GM12878 (cell line): Measurements from ENCODE around the gene FRMPD2. TPM values are rescaled to one million over a fixed set of nuclear protein-coding genes. Genes with fewer than 3 reads are reported as not detected.

Experiments used
- BCL11A ChIP-seq: IDR thresholded peaks from 2 replicates; pipeline ENCODE4 v1.6.1; 2011; ENCODE audit warnings: low read depth, low read length
- CEBPZ ChIP-seq: fragments of 150-350 bp; IDR thresholded peaks from 2 replicates; pipeline ENCODE4 v1.6.1; 2016; ENCODE audit warnings: low read depth, low read length
- CHD4 ChIP-seq: fragments of 200-600 bp; sonication (generic); IDR thresholded peaks from 2 replicates; pipeline ENCODE4 v1.6.1; 2016; ENCODE audit warnings: mild to moderate bottlenecking
- DPF2 ChIP-seq: fragments of 450-650 bp; IDR thresholded peaks from 2 replicates; pipeline ENCODE4 v1.6.1; 2017; ENCODE audit warnings: mild to moderate bottlenecking
- FOS ChIP-seq: IDR thresholded peaks from 3 replicates; pipeline ENCODE4 v1.6.1; 2011; ENCODE audit warnings: borderline replicate concordance; ENCODE audit not compliant: insufficient read length; ENCODE audit errors: extremely low read depth
- HCFC1 ChIP-seq: fragments of 150-350 bp; IDR thresholded peaks from 2 replicates; pipeline ENCODE4 v1.6.1; 2014; ENCODE audit warnings: low read length
- KDM1A ChIP-seq: fragments of 200-600 bp; sonication (generic); IDR thresholded peaks from 2 replicates; pipeline ENCODE4 v1.6.1; 2016; ENCODE audit warnings: borderline replicate concordance
- MTA2 ChIP-seq: fragments of 450-650 bp; IDR thresholded peaks from 2 replicates; pipeline ENCODE4 v1.6.1; 2016; ENCODE audit warnings: low read depth, mild to moderate bottlenecking, moderate library complexity
- PAX5 ChIP-seq: IDR thresholded peaks from 2 replicates; pipeline ENCODE4 v1.6.1; 2011; ENCODE audit warnings: low read depth, low read length, borderline replicate concordance
- RUNX3 ChIP-seq: IDR thresholded peaks from 2 replicates; pipeline ENCODE4 v1.6.1; 2012; ENCODE audit warnings: low read length, inconsistent platforms
- SKIL ChIP-seq: fragments of 450-650 bp; IDR thresholded peaks from 2 replicates; pipeline ENCODE4 v1.6.1; 2017; ENCODE audit warnings: mild to moderate bottlenecking, low read depth, inconsistent platforms; ENCODE audit not compliant: poor library complexity, severe bottlenecking
- SP1 ChIP-seq: IDR thresholded peaks from one replicate; pipeline ENCODE4 v1.6.1; 2011; ENCODE audit warnings: low read depth, low read length
- STAT1 ChIP-seq: fragments of 450-650 bp; conservative IDR thresholded peaks from 2 replicates; pipeline ENCODE4 v1.6.1; 2014; ENCODE audit warnings: antibody characterized with exemption, mild to moderate bottlenecking
- SUPT20H ChIP-seq: IDR thresholded peaks from 2 replicates; pipeline ENCODE4 v1.6.1; 2011; ENCODE audit warnings: low read depth, mild to moderate bottlenecking, low read length, moderate library complexity, borderline replicate concordance; ENCODE audit not compliant: control insufficient read depth
- ZBED1 ChIP-seq: IDR thresholded peaks from 2 replicates; pipeline ENCODE4 v1.6.1; 2016; ENCODE audit warnings: borderline replicate concordance
- ZBTB11 ChIP-seq: fragments of 450-650 bp; formaldehyde crosslinking; IDR thresholded peaks from 2 replicates; pipeline ENCODE4 v1.5.0; 2022; ENCODE audit warnings: mild to moderate bottlenecking, missing genetic modification characterization
- ZZZ3 ChIP-seq: IDR thresholded peaks from 2 replicates; pipeline ENCODE4 v1.6.1; 2011; ENCODE audit warnings: low read depth; ENCODE audit not compliant: control insufficient read depth, insufficient read length
- polyA plus RNA-seq, 11 experiments: library from polyadenylated mRNA; depleted of rRNA in 4 of 11; unstranded in 6 of 11; stranded (reverse) in 5 of 11; fragments of >200 nt; fragmentation: Nextera tagmentation in 4 of 11; fragmentation: Illumina TruSeq in 1 of 11; extraction: Ambion mirVana in 4 of 11; extraction: Trizol in 1 of 11; gene quantifications; 1 replicate in 1 of 11; 2 replicates in 10 of 11; pipeline versions ENCODE4 v1.2.1 to v1.2.3, GENCODE V29; 2011 to 2016; ENCODE audit warnings: inconsistent platforms in 2 of 11, missing spikeins in 2 of 11, low read depth in 1 of 11
- total RNA-seq, 4 experiments: library from RNA; depleted of rRNA in 3 of 4; stranded (reverse); fragments of >200 nt in 3 of 4; fragmentation: Illumina TruSeq in 1 of 4; extraction: Trizol in 1 of 4; gene quantifications; 2 replicates each; pipeline versions ENCODE4 v1.2.1 to v1.2.3, GENCODE V29; 2013 to 2021
- TF ChIP-seq, protein P1 (sequence below): fragments of 450-650 bp; IDR thresholded peaks from 2 replicates; pipeline ENCODE4 v1.6.1; 2017; ENCODE audit warnings: mild to moderate bottlenecking, moderate library complexity

The FRMPD2 gene
- total and polyA plus RNA-seq, 10 of the 15 experiments (the other 5 are each of a cell fraction or from before 2014, with no cell fraction given), result 0.38 to 5.7 (median 1.4) TPM

DNA sequence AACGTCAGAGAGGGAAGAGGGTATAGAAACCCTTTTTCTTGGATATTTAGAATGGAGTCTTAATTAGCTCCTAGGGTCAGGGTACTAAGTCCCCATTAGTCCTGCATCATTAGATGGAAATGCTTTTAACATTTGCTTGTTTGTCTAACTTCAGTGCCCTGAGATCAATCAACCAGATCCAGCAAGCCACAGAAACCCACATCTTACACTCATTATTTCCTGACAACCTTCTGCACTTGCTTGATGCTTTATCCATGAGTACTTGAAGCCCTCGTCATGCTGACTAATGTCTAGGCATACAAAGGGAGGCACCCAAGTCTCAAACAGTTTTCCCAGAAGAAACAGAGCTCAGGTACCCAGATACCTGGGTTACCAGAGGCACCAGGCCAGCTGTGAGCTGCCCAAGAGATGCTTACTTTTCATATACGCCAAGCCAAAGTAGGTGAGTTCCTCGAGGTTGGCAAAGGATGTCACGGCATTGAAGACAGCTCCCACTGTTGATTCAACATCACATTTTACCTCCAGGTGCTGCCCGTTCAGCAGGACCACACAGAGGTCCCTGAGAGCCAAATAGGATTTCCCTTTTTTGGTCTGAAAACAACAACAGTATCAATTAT is 42.7 kb downstream of the FRMPD2 start (continued):
- TF ChIP-seq, protein P1, sequence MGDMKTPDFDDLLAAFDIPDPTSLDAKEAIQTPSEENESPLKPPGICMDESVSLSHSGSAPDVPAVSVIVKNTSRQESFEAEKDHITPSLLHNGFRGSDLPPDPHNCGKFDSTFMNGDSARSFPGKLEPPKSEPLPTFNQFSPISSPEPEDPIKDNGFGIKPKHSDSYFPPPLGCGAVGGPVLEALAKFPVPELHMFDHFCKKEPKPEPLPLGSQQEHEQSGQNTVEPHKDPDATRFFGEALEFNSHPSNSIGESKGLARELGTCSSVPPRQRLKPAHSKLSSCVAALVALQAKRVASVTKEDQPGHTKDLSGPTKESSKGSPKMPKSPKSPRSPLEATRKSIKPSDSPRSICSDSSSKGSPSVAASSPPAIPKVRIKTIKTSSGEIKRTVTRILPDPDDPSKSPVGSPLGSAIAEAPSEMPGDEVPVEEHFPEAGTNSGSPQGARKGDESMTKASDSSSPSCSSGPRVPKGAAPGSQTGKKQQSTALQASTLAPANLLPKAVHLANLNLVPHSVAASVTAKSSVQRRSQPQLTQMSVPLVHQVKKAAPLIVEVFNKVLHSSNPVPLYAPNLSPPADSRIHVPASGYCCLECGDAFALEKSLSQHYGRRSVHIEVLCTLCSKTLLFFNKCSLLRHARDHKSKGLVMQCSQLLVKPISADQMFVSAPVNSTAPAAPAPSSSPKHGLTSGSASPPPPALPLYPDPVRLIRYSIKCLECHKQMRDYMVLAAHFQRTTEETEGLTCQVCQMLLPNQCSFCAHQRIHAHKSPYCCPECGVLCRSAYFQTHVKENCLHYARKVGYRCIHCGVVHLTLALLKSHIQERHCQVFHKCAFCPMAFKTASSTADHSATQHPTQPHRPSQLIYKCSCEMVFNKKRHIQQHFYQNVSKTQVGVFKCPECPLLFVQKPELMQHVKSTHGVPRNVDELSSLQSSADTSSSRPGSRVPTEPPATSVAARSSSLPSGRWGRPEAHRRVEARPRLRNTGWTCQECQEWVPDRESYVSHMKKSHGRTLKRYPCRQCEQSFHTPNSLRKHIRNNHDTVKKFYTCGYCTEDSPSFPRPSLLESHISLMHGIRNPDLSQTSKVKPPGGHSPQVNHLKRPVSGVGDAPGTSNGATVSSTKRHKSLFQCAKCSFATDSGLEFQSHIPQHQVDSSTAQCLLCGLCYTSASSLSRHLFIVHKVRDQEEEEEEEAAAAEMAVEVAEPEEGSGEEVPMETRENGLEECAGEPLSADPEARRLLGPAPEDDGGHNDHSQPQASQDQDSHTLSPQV, result no peak
- peak; percentile 65; the same call in 1 of the 2 replicates for TF ChIP-seq PAX5
- TF ChIP-seq DPF2, result peak; percentile 7; the same call in 1 of the 2 replicates
- TF ChIP-seq KDM1A, result no peak
- TF ChIP-seq BCL11A, result peak; percentile 76; the same call in 1 of the 2 replicates
- no peak for TF ChIP-seq CEBPZ
- no peak for TF ChIP-seq SKIL
- no peak for TF ChIP-seq SUPT20H
- TF ChIP-seq STAT1, result no peak
- no peak for TF ChIP-seq FOS
- TF ChIP-seq HCFC1, result no peak
- TF ChIP-seq CHD4, result no peak
- no peak for TF ChIP-seq ZZZ3
- TF ChIP-seq RUNX3, result peak; percentile 81
- no peak for TF ChIP-seq ZBED1
- no peak for TF ChIP-seq ZBTB11 (CRISPR knock-in tag)
- TF ChIP-seq SP1, result no peak
- peak; percentile 94 for TF ChIP-seq MTA2
